AG09309 (cell line): ENCODE results near the gene SLC35F3.

Experiments used
- DNase-seq: peaks from one replicate; pipeline ENCODE4 v3.0.0-alpha.2; 2010; ENCODE audit warnings: low read depth
- H3K4me3 ChIP-seq: 2 replicates; pipeline ENCODE4 v1.5.1; 2011; ENCODE audit warnings: mild to moderate bottlenecking, low read depth, low read length, moderate library complexity; ENCODE audit not compliant: control insufficient read depth
- TF ChIP-seq, protein P1 (sequence below): IDR thresholded peaks from 2 replicates; pipeline ENCODE4 v1.5.1; 2011; ENCODE audit warnings: mild to moderate bottlenecking, low read depth, low read length, inconsistent platforms; ENCODE audit not compliant: insufficient read depth, control insufficient read depth; ENCODE audit errors: missing control alignments

Gene SLC35F3

DNA sequence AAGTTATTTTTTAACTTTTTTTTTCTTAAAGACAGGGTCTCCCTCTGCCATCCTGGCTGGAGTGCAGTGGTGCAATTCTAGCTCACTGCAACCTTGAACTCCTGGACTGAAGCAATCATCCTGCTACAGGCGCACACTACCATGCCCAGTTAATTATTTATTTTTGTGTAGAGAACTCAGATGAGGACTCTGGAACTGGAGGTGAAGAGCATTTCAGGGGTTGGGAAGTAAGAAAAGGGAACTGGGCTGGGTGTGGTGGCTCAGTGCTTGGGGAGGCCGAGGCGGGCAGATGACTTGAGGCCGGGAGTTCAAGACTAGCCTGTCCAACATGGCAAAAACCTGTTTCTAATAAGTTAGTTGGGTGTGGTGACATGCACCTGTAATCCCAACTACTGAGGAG is 28.9 kb downstream of the SLC35F3 start:
- TF ChIP-seq, protein P1, sequence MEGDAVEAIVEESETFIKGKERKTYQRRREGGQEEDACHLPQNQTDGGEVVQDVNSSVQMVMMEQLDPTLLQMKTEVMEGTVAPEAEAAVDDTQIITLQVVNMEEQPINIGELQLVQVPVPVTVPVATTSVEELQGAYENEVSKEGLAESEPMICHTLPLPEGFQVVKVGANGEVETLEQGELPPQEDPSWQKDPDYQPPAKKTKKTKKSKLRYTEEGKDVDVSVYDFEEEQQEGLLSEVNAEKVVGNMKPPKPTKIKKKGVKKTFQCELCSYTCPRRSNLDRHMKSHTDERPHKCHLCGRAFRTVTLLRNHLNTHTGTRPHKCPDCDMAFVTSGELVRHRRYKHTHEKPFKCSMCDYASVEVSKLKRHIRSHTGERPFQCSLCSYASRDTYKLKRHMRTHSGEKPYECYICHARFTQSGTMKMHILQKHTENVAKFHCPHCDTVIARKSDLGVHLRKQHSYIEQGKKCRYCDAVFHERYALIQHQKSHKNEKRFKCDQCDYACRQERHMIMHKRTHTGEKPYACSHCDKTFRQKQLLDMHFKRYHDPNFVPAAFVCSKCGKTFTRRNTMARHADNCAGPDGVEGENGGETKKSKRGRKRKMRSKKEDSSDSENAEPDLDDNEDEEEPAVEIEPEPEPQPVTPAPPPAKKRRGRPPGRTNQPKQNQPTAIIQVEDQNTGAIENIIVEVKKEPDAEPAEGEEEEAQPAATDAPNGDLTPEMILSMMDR, result no peak
- DNase-seq, result no peak
- H3K4me3 ChIP-seq, result no peak overlapping the region

DNA sequence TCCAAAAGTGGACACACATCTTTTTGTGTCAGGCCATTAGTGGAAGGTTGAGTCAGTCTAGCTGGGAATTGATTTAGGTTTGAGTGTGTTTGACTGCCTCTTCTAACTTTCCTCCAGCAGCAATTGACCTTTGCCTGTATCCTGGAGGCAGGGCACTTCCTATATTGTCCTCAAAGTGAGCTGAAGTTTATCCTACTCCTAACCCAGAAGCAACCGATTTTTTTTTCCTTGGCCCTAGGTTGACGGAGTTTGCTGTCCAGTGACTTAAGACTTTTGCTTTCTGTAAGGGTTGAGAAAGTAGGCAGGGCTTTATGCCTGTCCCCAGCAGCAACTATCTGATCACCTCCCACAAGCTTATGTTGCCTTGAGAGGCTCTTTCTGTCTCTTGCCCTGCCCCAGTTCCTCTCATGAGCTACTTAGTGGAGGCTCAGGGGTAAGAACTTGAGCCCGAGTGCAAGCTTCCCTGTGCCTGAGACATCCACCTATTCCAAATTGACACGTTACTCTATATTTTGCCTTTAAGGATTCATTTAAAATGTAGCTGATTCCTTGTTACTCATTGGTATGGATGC is 30.9 kb downstream of the SLC35F3 start:
- DNase-seq, result no peak
- TF ChIP-seq, protein P1, result no peak
- H3K4me3 ChIP-seq, result no peak overlapping the region

GRCh38 chr1:233936422-233936821 is 31.9 kb downstream of the SLC35F3 start:
- TF ChIP-seq, protein P1, result no peak
- DNase-seq, result no peak
- H3K4me3 ChIP-seq, result no peak overlapping the region

DNA sequence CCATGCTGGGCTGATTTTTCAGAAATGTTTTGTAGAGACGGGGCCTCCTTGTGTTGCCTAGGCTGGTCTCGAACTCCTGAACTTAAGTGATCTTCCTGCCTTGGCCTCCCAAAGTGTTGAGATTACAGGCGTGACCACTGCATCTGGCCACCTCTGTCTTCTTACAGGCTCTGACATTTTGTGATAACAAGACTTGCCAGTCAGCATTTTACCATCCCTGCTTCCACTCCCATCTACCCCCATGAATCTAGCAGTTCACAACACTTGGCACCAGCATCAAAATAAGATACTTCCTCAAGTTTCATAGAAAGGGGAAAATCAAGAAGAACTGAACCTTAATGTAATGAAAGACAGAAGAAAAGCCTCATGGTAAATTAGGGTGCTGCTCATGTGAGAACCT is 32.4 kb downstream of the SLC35F3 start:
- H3K4me3 ChIP-seq, result no peak overlapping the region
- DNase-seq, result no peak
- TF ChIP-seq, protein P1, result no peak

- no peak overlapping the region for H3K4me3 ChIP-seq
- DNase-seq, result no peak
- TF ChIP-seq, protein P1, result no peak
Measured at GRCh38 chr1:233938476-233938875, 34.0 kb downstream of the SLC35F3 start.

GRCh38 chr1:233939451-233939850 is 35.0 kb downstream of the SLC35F3 start:
- TF ChIP-seq, protein P1, result no peak
- no peak for DNase-seq
- no peak overlapping the region for H3K4me3 ChIP-seq

DNA sequence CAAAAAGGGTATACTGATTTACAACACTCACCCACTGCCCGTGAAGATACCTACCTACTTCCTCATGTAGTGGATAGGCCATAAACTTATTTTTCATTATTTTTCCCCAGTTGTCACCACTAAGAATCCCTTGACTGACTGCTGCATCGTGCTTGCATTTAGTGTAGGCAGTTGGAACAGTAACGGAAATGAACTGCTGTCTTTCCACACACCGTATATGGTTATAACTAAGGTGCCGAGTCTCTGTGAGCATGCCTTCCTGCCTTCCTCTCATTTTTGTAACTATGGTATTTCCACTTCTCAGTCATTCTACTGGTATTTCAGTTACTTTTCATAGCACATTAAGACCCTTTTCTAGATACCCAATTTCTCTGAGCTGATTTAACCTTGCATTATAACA is 36.4 kb downstream of the SLC35F3 start:
- no peak for DNase-seq
- H3K4me3 ChIP-seq, result no peak overlapping the region
- TF ChIP-seq, protein P1, result no peak
